NCI-H1417 (cell line): ENCODE measurements around the gene RRAGC.

ENCODE experiments used
- DNase-seq, 3 experiments: peaks; one replicate each; lab custom pipeline; 2025; lab: John Stamatoyannopoulos, UW

The RRAGC gene, protein sequence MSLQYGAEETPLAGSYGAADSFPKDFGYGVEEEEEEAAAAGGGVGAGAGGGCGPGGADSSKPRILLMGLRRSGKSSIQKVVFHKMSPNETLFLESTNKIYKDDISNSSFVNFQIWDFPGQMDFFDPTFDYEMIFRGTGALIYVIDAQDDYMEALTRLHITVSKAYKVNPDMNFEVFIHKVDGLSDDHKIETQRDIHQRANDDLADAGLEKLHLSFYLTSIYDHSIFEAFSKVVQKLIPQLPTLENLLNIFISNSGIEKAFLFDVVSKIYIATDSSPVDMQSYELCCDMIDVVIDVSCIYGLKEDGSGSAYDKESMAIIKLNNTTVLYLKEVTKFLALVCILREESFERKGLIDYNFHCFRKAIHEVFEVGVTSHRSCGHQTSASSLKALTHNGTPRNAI

GRCh38 chr1:38859561-38860453 lies at the start of gene RRAGC:
Gene RRAGC (minus strand): TSS chr1:38859772. CDS start chr1:38859646, 126 bp downstream.
- DNase-seq: peak; percentile 96 to 97 (median 96)

DNA sequence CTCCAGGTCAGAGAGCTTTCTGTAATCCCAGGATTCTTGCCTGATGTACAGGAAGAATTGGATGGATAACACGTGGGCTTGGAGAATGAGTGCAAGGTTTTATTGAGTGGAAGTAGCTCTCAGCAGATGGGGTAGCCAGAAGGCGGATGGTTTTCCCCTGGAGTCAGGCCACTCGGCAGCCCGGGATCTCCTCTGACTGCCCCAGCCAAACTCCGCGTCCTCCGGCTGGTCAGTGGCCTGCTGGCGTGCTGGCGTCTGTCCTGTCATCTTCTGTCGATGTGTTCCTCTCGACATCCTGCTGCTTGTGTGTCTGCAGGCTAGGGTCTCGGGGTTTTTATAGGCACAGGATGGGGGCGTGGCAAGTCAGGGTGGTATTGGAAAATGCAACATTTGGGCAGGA lies 49.2 kb upstream of the RRAGC start:
- no peak for DNase-seq

DNA sequence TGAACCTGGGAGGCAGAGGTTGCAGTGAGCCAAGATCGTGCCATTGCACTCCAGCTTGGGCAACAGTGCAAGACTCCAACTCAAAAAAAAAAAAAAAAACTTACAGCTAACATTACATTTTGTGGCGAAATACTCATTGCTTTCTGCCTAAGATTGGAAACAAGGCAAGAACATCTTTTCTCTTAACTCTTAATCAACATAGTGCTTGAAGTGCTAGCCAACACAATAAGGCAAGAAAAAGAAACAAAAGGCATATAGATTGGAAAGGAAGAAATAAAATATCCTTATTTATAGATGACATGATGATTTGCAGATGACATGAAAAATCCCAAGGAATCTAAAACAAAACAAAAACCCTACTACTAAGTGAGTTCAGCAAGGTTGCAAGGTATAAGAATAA lies 46.4 kb upstream of the RRAGC start:
- DNase-seq: no peak

DNA sequence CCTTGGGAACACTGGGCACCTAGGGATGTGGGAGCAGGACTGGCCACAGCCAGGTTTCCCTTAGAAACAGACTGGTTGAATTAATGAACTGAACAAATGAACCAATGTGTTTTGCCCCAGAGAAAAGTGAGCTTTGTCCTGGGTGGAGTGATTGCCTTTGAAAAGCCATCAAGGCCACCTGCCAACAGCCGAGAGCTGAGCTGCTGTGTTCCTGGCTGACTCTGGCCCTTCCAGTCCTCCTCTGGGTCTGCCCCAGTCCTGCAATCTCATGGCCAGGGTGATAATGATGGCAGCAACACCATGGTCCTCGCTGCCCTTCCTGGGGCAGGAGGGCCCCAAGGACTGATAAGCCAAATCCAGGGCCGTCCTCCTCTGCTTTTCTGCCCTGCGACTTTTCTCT lies 40.0 kb upstream of the RRAGC start:
- DNase-seq: no peak

GRCh38 chr1:38898653-38899230 lies 39.2 kb upstream of the RRAGC start:
- DNase-seq: no peak

DNA sequence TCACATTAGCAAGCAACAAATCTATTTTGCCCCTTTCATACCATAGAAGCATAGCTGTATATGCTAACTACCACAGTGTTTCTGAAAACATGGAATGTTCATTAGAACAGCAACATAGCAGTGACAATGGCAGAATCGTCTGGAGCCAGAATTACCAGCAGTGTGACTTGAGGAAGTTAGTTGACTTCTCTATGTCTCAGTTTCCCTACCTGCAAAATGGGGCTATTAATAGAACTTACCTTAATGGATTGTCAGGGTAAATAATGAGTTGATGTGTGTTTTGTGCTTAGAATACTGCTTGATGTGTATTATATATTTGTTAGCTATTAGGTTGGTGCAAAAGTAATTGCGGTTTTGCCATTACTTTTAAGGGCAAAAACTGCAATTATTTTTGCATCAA lies 36.6 kb upstream of the RRAGC start:
- no peak for DNase-seq

GRCh38 chr1:38892976-38893375 lies 33.4 kb upstream of the RRAGC start:
- no peak for DNase-seq

- peak in 1 of 3 experiments; percentile 13 for DNase-seq
Measured at GRCh38 chr1:38891753-38892152, 32.2 kb upstream of the RRAGC start.

- no peak for DNase-seq
Measured at GRCh38 chr1:38889589-38889988, 30.0 kb upstream of the RRAGC start.

GRCh38 chr1:38888423-38889333 lies 29.1 kb upstream of the RRAGC start:
- DNase-seq: no peak

DNA sequence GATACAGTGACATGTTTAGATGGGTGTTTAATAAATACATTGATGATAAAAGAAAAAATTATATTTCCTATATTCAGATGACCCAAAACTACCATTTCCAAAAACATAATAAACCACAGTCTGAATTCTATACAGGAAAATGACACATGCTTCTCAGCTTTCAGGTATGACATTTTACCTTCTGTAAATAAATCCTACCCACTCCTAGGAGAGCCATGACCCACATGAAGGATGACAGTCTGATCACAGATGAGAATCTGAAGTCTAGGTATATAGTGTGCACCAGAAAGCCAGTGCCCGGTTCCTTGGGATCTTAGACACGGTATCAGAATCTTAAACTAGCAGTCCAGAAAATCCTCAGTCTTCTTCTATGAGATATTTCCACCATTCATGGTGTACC lies 25.5 kb upstream of the RRAGC start:
- no peak for DNase-seq

DNA sequence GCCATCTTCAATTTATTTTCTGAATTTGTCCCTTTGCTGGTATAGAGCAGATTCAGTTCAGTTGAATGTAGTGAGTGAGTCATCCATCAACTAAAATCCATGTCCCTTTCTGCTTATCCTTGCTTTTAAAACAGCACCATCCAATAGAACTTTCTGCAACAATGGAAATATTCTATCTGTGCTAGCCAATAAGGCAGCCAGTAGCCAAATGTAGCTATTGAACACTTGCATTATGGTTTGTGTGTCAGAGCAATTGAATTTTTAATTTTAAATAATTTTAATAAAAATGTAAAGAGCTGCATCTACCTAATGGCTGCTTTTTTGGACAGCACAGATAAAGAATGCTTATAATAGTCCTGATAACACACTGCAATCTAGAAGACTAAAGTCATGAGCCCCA lies 21.9 kb upstream of the RRAGC start, which contains the start of gene GJA9:
Gene GJA9 (minus strand): TSS at position 101 of the 400 bp plus-strand sequence. CDS start 5,489 bp downstream, outside the sequence.
- no peak for DNase-seq

DNA sequence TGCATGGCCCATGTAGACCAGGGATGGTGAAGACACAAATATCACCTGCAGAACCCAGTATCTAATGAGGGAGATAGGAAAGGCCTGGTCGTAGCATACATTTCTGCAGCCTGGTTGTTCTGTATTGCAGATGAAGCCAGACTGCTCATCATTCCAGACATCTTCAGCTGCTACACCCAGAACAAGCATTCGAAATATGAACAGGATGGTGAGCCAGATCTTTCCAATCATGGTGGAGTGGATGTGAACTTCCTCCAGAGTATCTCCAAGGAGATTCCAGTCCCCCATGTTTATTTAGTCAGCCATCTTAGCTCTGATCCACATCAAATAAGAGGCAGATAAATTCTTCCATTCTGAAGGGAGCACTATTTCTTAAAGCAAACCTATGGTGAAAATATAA lies 16.2 kb upstream of the RRAGC start:
- no peak for DNase-seq

GRCh38 chr1:38873027-38873969 lies 13.7 kb upstream of the RRAGC start, which contains the start of gene MYCBP:
Gene MYCBP (minus strand): TSS chr1:38873348. CDS start chr1:38873305, 43 bp downstream.
- DNase-seq: peak; percentile 90 to 96 (median 91)

DNA sequence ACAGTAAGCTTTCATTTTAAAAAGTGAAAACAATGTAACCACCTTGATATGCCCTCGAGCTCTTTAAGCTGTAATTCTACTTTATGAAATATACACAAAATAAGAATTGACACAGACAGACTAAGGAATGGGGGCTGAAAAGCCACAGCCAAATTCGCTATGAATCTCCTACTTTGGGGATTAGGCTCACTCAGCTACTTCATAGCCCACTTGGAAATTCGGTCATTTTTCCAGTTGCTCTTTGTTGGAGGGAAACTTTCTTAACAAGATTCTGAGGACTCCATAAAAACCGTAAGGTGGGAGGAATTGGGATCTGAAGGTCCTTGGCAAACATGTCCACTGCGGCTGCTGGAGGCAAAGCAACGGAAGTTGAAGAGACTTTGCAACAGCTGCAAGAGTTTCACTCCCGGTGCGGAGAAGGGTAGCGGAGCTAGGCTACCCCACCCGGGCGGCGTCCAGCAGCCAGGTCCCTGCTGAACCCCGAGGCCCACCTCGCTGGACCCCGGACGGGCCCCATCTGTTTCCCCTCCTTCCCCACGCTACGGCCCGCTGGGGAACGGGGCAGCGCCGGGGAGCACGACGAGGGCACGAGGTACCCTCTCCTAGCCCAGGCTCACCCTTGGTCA lies 12.9 kb upstream of the RRAGC start:
- DNase-seq: no peak

DNA sequence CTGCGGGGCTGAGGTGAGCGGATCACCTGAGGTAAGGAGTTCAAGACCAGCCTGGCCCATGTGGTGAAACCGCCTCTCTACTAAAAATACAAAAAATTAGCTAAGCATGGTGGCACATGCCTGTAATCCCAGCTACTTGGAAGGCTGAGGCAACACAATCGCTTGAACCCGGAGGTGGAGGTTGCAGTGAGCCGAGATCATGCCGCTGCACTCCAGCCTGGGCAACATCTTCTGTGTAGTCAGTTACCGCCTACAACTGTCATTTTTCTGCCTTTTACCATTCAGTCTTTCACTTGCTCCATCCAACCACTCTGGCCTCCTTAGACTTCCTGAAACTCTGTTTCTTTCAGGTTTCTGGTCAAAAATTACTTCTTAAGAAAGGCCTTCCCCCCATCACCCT lies 11.4 kb upstream of the RRAGC start:
- no peak for DNase-seq

GRCh38 chr1:38867208-38867607 lies 7.6 kb upstream of the RRAGC start:
- DNase-seq: no peak

DNA sequence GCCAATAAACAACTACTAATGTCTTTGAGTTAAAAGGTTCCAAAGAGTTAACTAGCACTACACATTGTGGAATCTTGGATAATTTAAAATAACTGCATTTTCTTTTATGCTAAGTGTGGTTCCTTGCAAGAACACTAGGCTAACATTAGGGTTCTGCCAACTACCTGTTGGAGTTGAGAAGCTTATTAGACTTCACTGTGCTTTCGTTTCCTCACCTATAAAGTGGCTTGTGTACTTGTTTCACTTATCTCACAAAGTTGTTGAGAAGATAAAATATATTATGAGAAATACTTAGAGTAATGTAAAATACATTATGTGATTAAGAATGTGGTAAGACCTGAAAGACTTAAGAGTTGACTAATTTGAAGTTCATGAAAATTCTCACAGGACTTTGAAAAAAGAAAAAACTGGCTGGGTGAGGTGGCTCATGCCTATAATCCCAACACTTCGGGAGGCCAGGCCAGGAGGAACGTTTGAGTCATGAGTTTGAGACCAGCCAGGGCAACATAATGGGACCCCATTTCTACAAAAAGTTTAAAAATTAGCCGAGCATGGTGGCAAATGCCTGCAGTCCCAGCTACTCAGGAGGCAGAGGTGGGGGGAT lies 5.6 kb upstream of the RRAGC start:
- no peak for DNase-seq

DNA sequence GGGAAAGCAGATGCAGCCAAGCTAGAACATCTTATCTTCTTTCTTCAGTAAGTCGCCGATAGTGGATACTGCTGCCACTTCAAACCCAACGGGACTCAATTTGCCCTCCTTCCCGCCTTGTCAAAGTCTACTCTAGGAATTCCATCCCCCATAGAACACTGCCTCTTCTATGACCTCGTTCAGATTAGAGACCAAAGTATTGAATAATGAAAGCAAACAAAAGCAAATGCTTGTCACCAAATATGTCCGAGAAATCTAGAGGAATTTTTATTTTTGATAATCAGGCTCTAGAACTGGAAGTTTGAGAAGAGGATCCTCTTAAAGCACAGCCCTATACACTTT lies 853 bp upstream of the RRAGC start:
- no peak for DNase-seq
